K562 (cell line): ENCODE results near the gene PELI2. TPM values are rescaled to one million over a fixed set of nuclear protein-coding genes. Genes with fewer than 3 reads are reported as not detected.

ENCODE experiments used
- ATAC-seq: fragments of 200-7000 bp; cut with Tn5 transposase; 3 replicates; pipeline ENCODE4 v1.9.1; 2020; ENCODE audit warnings: moderate library complexity
- BruUV-seq: library from RNA; stranded (reverse); fragments of 400-500 nt; replicated peaks from 2 replicates; lab custom pipeline; 2021; lab: Mats Ljungman, UMichigan
- CTCF ChIA-PET: fragments of 300-600 bp; formaldehyde crosslinking; extraction: SDS; loops from one replicate; lab custom pipeline; 2021; ENCODE audit warnings: low intra/inter-chr PET ratio; lab: Yijun Ruan, JAX
- POLR2A ChIA-PET: fragments of 300-600, 350-650 bp; sonication (Branson Sonifier 250); formaldehyde crosslinking; extraction: SDS; loops from one replicate; lab custom pipeline; 2021; ENCODE audit warnings: antibody characterized with exemption, inconsistent platforms; lab: Yijun Ruan, JAX
- DNase-seq, 4 experiments: peaks; one replicate each; pipeline versions ENCODE4 v3.0.0 to v3.0.0-alpha.2; 2011 to 2018; ENCODE audit warnings: low spot score in 3 of 4, mixed read lengths in 3 of 4; ENCODE audit errors: extremely low read depth in 1 of 4
- FAIRE-seq: peaks from 2 replicates; lab custom pipeline; 2011; peaks lifted over from hg19 to GRCh38; lab: Jason Lieb, UNC
- H2AFZ ChIP-seq: 2 replicates; pipeline ENCODE4 v1.6.0; 2011; ENCODE audit warnings: low read depth, low read length, control low read depth, inconsistent platforms
- H3K27ac ChIP-seq: fragments of 200-600 bp; 3 replicates; pipeline ENCODE4 v1.8.0; 2011; ENCODE audit warnings: low read depth, mild to moderate bottlenecking, control low read depth, inconsistent platforms, low read length, moderate library complexity, mixed read lengths; ENCODE audit errors: extremely low read depth
- H3K27me3 ChIP-seq, 2 experiments: fragments of 300-600 bp in 1 of 2; 2 replicates in 1 of 2; 3 replicates in 1 of 2; pipeline versions ENCODE4 v1.6.0 to v1.8.0; 2011; ENCODE audit warnings: inconsistent platforms in 2 of 2, low read length in 2 of 2, mild to moderate bottlenecking in 1 of 2, mixed read lengths in 1 of 2, moderate library complexity in 1 of 2; ENCODE audit not compliant: control insufficient read depth in 2 of 2, insufficient read depth in 2 of 2
- H3K36me3 ChIP-seq: fragments of 300-600 bp; 3 replicates; pipeline ENCODE4 v1.8.0; 2011; ENCODE audit warnings: mild to moderate bottlenecking, low read length, inconsistent platforms; ENCODE audit not compliant: control insufficient read depth, insufficient read depth
- H3K4me1 ChIP-seq, 2 experiments: fragments of 200-600 bp in 1 of 2; replicated peaks in 1 of 2; 2 replicates in 1 of 2; 3 replicates in 1 of 2; pipeline versions ENCODE4 v1.5.1 to v1.8.0; 2011; ENCODE audit warnings: inconsistent platforms in 2 of 2, low read length in 2 of 2, mild to moderate bottlenecking in 1 of 2, mixed read lengths in 1 of 2, moderate library complexity in 1 of 2; ENCODE audit not compliant: control insufficient read depth in 2 of 2, insufficient read depth in 2 of 2
- H3K4me2 ChIP-seq: 2 replicates; pipeline ENCODE4 v1.6.1; 2011; ENCODE audit warnings: low read length, control low read depth, inconsistent platforms, mixed read lengths; ENCODE audit not compliant: insufficient read depth
- H3K4me3 ChIP-seq: fragments of 200-600 bp; sonication (generic), shearing (Covaris generic); 2 replicates; pipeline ENCODE4 v1.5.1; 2016; ENCODE audit warnings: control low read depth, inconsistent platforms
- H3K79me2 ChIP-seq: fragments of 200-600 bp; 3 replicates; pipeline ENCODE4 v1.8.0; 2011; ENCODE audit warnings: low read length, inconsistent platforms; ENCODE audit not compliant: control insufficient read depth, insufficient read depth
- H3K9ac ChIP-seq, 2 experiments: 2 replicates each; pipeline versions ENCODE4 v1.6.0 to v1.6.1; 2011; ENCODE audit warnings: low read depth in 2 of 2, low read length in 2 of 2, control low read depth in 1 of 2, inconsistent platforms in 1 of 2, mild to moderate bottlenecking in 1 of 2, mixed read lengths in 1 of 2; ENCODE audit not compliant: insufficient read depth in 1 of 2
- H3K9me1 ChIP-seq: one replicate; pipeline ENCODE4 v1.6.0; 2011; ENCODE audit warnings: inconsistent platforms, mild to moderate bottlenecking, low read length, moderate library complexity; ENCODE audit not compliant: control insufficient read depth, insufficient read depth
- H3K9me3 ChIP-seq: replicated peaks from 2 replicates; pipeline ENCODE4 v1.5.1; 2011; ENCODE audit warnings: low read depth, low read length, inconsistent platforms; ENCODE audit not compliant: control insufficient read depth, insufficient read depth
- H4K20me1 ChIP-seq: replicated peaks from 2 replicates; pipeline ENCODE4 v1.6.1; 2011; ENCODE audit warnings: low read length, inconsistent platforms, mixed read lengths; ENCODE audit not compliant: control insufficient read depth, insufficient read depth
- HNRNPH1 ChIP-seq: fragments of 200-400 bp; formaldehyde crosslinking; optimal IDR thresholded peaks from 2 replicates; pipeline ENCODE3; 2017; ENCODE audit warnings: low read depth, mild to moderate bottlenecking, low read length, moderate library complexity
- PCBP1 ChIP-seq: fragments of 200-400 bp; formaldehyde crosslinking; IDR thresholded peaks from 2 replicates; pipeline ENCODE4 v1.6.1; 2018; ENCODE audit warnings: mild to moderate bottlenecking, low read depth, low read length; ENCODE audit not compliant: poor library complexity, severe bottlenecking
- RFX1 ChIP-seq: fragments of 450-650 bp; IDR thresholded peaks from 2 replicates; pipeline ENCODE4 v1.6.1; 2016; ENCODE audit warnings: mild to moderate bottlenecking, moderate library complexity
- SMARCB1 ChIP-seq: IDR thresholded peaks from 2 replicates; pipeline ENCODE4 v1.6.1; 2011; ENCODE audit warnings: improper control_type of control experiment, low read depth; ENCODE audit not compliant: insufficient read length
- ZNF12 ChIP-seq: sonication (generic); formaldehyde crosslinking; IDR thresholded peaks from 2 replicates; pipeline ENCODE4 v1.4.0; 2020; ENCODE audit warnings: mild to moderate bottlenecking, missing genetic modification reagents
- ZNF583 ChIP-seq: fragments of 250-450 bp; sonication (Bioruptor Pico); IDR thresholded peaks from 2 replicates; pipeline ENCODE4 v1.4.0; 2020
- ZNF655 ChIP-seq: fragments of 250-450 bp; sonication (Bioruptor Pico); IDR thresholded peaks from 2 replicates; pipeline ENCODE4 v1.5.0; 2021
- ZZZ3 ChIP-seq: fragments of 450-650 bp; IDR thresholded peaks from 2 replicates; pipeline ENCODE4 v1.6.1; 2016; ENCODE audit warnings: antibody characterized with exemption, mild to moderate bottlenecking, moderate library complexity
- WGBS: fragments of 100-300 bp; shearing (Covaris generic); methylation state at CpG from one replicate; pipeline ENCODE4 v1.1.6; 2016; ENCODE audit warnings: low coverage, mixed read lengths; ENCODE audit not compliant: insufficient coverage; ENCODE audit errors: missing lambda C conversion rate; 5-methylcytosine and 5-hydroxymethylcytosine counted together
- in situ Hi-C: fragments of 300-500 bp; cut with MboI; formaldehyde crosslinking; loops from 4 replicates; pipeline ENCODE4 v1.15.0; 2018; ENCODE audit warnings: inconsistent platforms, mixed read lengths
- intact Hi-C: fragments of 100-400 bp; cut with micrococcal nuclease; formaldehyde crosslinking; loops from 2 replicates; pipeline ENCODE4 v1.14.2; 2022
- polyA plus RNA-seq, 8 experiments: library from polyadenylated mRNA; depleted of rRNA in 4 of 8; stranded (reverse) in 5 of 8; unstranded in 3 of 8; fragments of >200 nt; fragmentation: Nextera tagmentation in 2 of 8; fragmentation: Illumina TruSeq in 1 of 8; extraction: Ambion mirVana in 2 of 8; extraction: Trizol in 1 of 8; gene quantifications; 2 replicates each; pipeline versions ENCODE4 v1.2.1 to v1.2.3, GENCODE V29; 2011 to 2014; ENCODE audit warnings: inconsistent platforms in 1 of 8, missing spikeins in 1 of 8
- total RNA-seq, 7 experiments: library from RNA; depleted of rRNA in 6 of 7; stranded (reverse); fragments of >200 nt in 6 of 7; fragmentation: Illumina TruSeq in 2 of 7; extraction: Trizol in 2 of 7; gene quantifications; 2 replicates each; pipeline versions ENCODE4 v1.2.1 to v1.2.3, GENCODE V29; 2011 to 2021; ENCODE audit warnings: low replicate concordance in 1 of 7

PELI2 gene
- total and polyA plus RNA-seq, 9 of the 15 experiments (the other 6 are each of a cell fraction or from before 2014, with no cell fraction given): 0.20 to 1.5 (median 0.44) TPM

GRCh38 chr14:56138928-56139327 lies 20.7 kb downstream of the PELI2 start:
- WGBS: 0% methylated on average over 2 of the region's 2 CpGs
- Histone ChIP-seq H3K27me3 (peaks cover 7 to 9% of the 10 kb centered on the region in 2 experiments; a peak in 4 of 5 replicates), H3K9me1 (no peaks in the 10 kb centered on the region), H3K79me2 (no peaks in the 10 kb centered on the region), H3K4me2 (no peak overlapping the region), H3K27ac (no peak overlapping the region), H3K4me3 (no peak overlapping the region), H4K20me1 (no peaks in the 10 kb centered on the region), H3K9ac (no peak overlapping the region), H3K9me3 (no peaks in the 10 kb centered on the region), H3K4me1 (no peaks in the 10 kb centered on the region), H2AFZ (no peak overlapping the region), H3K36me3 (no peaks in the 10 kb centered on the region)
- DNase-seq: no peak
- in situ Hi-C loops: no loop called here
- BruUV-seq: no TSS peak
- ATAC-seq: no peak
- intact Hi-C loops: no loop called here
- FAIRE-seq: no peak
- CTCF ChIA-PET: no interaction called here
- TF ChIP-seq ZZZ3 (no peak), PCBP1 (no peak), RFX1 (no peak), SMARCB1 (no peak), ZNF12 (CRISPR knock-in tag) (no peak), HNRNPH1 (no peak), ZNF655 (CRISPR knock-in tag) (no peak), ZNF583 (CRISPR knock-in tag) (no peak)
- TF ChIP-seq, all 486 proteins: peak for 0
- POLR2A ChIA-PET: no interaction called here
